Activated naive CD4-positive, alpha-beta T cell treated with anti-CD3 and anti-CD28 coated beads, Interleukin-2, amount 10 ng/mL, durations not matched to agents 7 days and 5 days (primary cell): ENCODE data around the gene LAMA5.

Source experiments
- CTCF ChIA-PET: fragments of 350-600 bp; sonication (Branson Sonifier 250); formaldehyde crosslinking; loops from one replicate; lab custom pipeline; 2021; ENCODE audit warnings: antibody characterized with exemption; lab: Charles Lee
- DNase-seq: peaks from one replicate; pipeline ENCODE4 v3.0.0-alpha.2; 2020
- H3K27ac Mint-ChIP-seq: one replicate; pipeline ENCODE4 v1.8.0; 2021; ENCODE audit warnings: mild to moderate bottlenecking, moderate library complexity, mixed read lengths
- H3K27me3 Mint-ChIP-seq: one replicate; pipeline ENCODE4 v1.8.0; 2021; ENCODE audit warnings: mild to moderate bottlenecking, mixed read lengths
- H3K36me3 Mint-ChIP-seq: one replicate; pipeline ENCODE4 v1.8.0; 2021; ENCODE audit warnings: mixed read lengths
- H3K4me1 Mint-ChIP-seq: one replicate; pipeline ENCODE4 v1.8.0; 2021; ENCODE audit warnings: mixed read lengths
- H3K4me3 Mint-ChIP-seq: one replicate; pipeline ENCODE4 v1.8.0; 2021; ENCODE audit warnings: mild to moderate bottlenecking, moderate library complexity, mixed read lengths
- H3K9me3 Mint-ChIP-seq: one replicate; pipeline ENCODE4 v1.8.0; 2021; ENCODE audit warnings: mixed read lengths

Gene LAMA5

GRCh38 chr20:62367136-62367632 lies at the start of gene LAMA5:
TSS of gene LAMA5 (minus strand) at chr20:62367312. CDS start at chr20:62367245, 67 bp downstream.
- no peaks in the 10 kb centered on the region for H3K9me3 Mint-ChIP-seq
- H3K27me3 Mint-ChIP-seq = peaks cover 77% of the 10 kb centered on the region
- peak within 1 kb of the TSS; percentile 44 for H3K4me3 Mint-ChIP-seq
- DNase-seq = peak; percentile 35
- CTCF ChIA-PET = interaction anchor here (1.9 kb wide), 1 partner anchor 15 kb away, joined by 8 read pairs; no protein-coding TSS in a partner anchor
- no peaks in the 10 kb centered on the region for H3K4me1 Mint-ChIP-seq
- H3K36me3 Mint-ChIP-seq = no peaks in the 10 kb centered on the region
- H3K27ac Mint-ChIP-seq = no peak within 1 kb of the TSS

- Mint-ChIP-seq H3K27ac (no peak overlapping the region), H3K4me3 (no peak overlapping the region), H3K27me3 (peaks cover 9% of the 10 kb centered on the region), H3K9me3 (no peaks in the 10 kb centered on the region), H3K4me1 (no peaks in the 10 kb centered on the region), H3K36me3 (no peaks in the 10 kb centered on the region)
- DNase-seq = no peak
- CTCF ChIA-PET = no interaction called here
Observed at GRCh38 chr20:62415354-62416111, 48.4 kb upstream of the LAMA5 start.

GRCh38 chr20:62413896-62414481 lies 46.9 kb upstream of the LAMA5 start:
- DNase-seq = no peak
- Mint-ChIP-seq H3K9me3 (no peaks in the 10 kb centered on the region), H3K4me1 (peaks cover 10% of the 10 kb centered on the region), H3K4me3 (no peak overlapping the region), H3K36me3 (no peaks in the 10 kb centered on the region), H3K27ac (no peak overlapping the region), H3K27me3 (peaks cover 25% of the 10 kb centered on the region)
- CTCF ChIA-PET = no interaction called here

- Mint-ChIP-seq H3K27me3 (peaks cover 32% of the 10 kb centered on the region), H3K4me3 (no peak overlapping the region), H3K9me3 (no peaks in the 10 kb centered on the region), H3K36me3 (no peaks in the 10 kb centered on the region), H3K4me1 (peaks cover 10% of the 10 kb centered on the region), H3K27ac (no peak overlapping the region)
- no peak for DNase-seq
- CTCF ChIA-PET = interaction anchor here (1.1 kb wide), 1 partner anchor 379 kb away, joined by 3 read pairs; no protein-coding TSS in a partner anchor
Observed at GRCh38 chr20:62413025-62413570, 46.0 kb upstream of the LAMA5 start.

- Mint-ChIP-seq H3K27ac (no peak overlapping the region), H3K27me3 (peaks cover 32% of the 10 kb centered on the region), H3K4me1 (peaks cover 15% of the 10 kb centered on the region), H3K4me3 (no peak overlapping the region), H3K9me3 (no peaks in the 10 kb centered on the region), H3K36me3 (no peaks in the 10 kb centered on the region)
- CTCF ChIA-PET = interaction anchor here (1.0 to 1.1 kb wide), 2 partner anchors 204 to 380 kb away, joined by 3 read pairs; no protein-coding TSS in a partner anchor
- DNase-seq = no peak
Observed at GRCh38 chr20:62412194-62413024, 45.3 kb upstream of the LAMA5 start.

- CTCF ChIA-PET = interaction anchor here (1.0 to 2.8 kb wide), 2 partner anchors 22 to 205 kb away, joined by 3 to 8 read pairs; no protein-coding TSS in a partner anchor
- Mint-ChIP-seq H3K27ac (no peak overlapping the region), H3K27me3 (peaks cover 32% of the 10 kb centered on the region), H3K4me1 (peaks cover 15% of the 10 kb centered on the region), H3K9me3 (no peaks in the 10 kb centered on the region), H3K4me3 (no peak overlapping the region), H3K36me3 (no peaks in the 10 kb centered on the region)
- no peak for DNase-seq
Observed at GRCh38 chr20:62411479-62412193, 44.5 kb upstream of the LAMA5 start.

GRCh38 chr20:62410746-62411478 lies 43.8 kb upstream of the LAMA5 start:
- peaks cover 20% of the 10 kb centered on the region for H3K4me1 Mint-ChIP-seq
- no peak overlapping the region for H3K4me3 Mint-ChIP-seq
- CTCF ChIA-PET = interaction anchor here (1.0 to 2.8 kb wide), 9 partner anchors 8 to 401 kb away, joined by 3 to 12 read pairs (median 5); no protein-coding TSS in a partner anchor
- no peaks in the 10 kb centered on the region for H3K9me3 Mint-ChIP-seq
- no peak overlapping the region for H3K27ac Mint-ChIP-seq
- peaks cover 32% of the 10 kb centered on the region for H3K27me3 Mint-ChIP-seq
- no peaks in the 10 kb centered on the region for H3K36me3 Mint-ChIP-seq
- DNase-seq = no peak

- no peaks in the 10 kb centered on the region for H3K36me3 Mint-ChIP-seq
- no peaks in the 10 kb centered on the region for H3K9me3 Mint-ChIP-seq
- peaks cover 32% of the 10 kb centered on the region for H3K27me3 Mint-ChIP-seq
- DNase-seq = peak; percentile 62
- H3K27ac Mint-ChIP-seq = peak overlapping the region; percentile 67
- H3K4me1 Mint-ChIP-seq = peaks cover 27% of the 10 kb centered on the region
- CTCF ChIA-PET = interaction anchor here (0.8 to 2.8 kb wide), 17 partner anchors 9 to 401 kb away, joined by 3 to 12 read pairs (median 4); no protein-coding TSS in a partner anchor
- no peak overlapping the region for H3K4me3 Mint-ChIP-seq
Observed at GRCh38 chr20:62409931-62410745, 43.0 kb upstream of the LAMA5 start.

- H3K27ac Mint-ChIP-seq = no peak overlapping the region
- peaks cover 31% of the 10 kb centered on the region for H3K4me1 Mint-ChIP-seq
- H3K9me3 Mint-ChIP-seq = no peaks in the 10 kb centered on the region
- H3K4me3 Mint-ChIP-seq = peak overlapping the region; percentile 13
- DNase-seq = no peak
- H3K27me3 Mint-ChIP-seq = peaks cover 32% of the 10 kb centered on the region
- H3K36me3 Mint-ChIP-seq = no peaks in the 10 kb centered on the region
- CTCF ChIA-PET = interaction anchor here (0.8 to 2.8 kb wide), 15 partner anchors 9 to 402 kb away, joined by 3 to 12 read pairs (median 4); no protein-coding TSS in a partner anchor
Observed at GRCh38 chr20:62409086-62409853, 42.2 kb upstream of the LAMA5 start.

GRCh38 chr20:62408640-62409039 lies 41.5 kb upstream of the LAMA5 start:
- H3K4me1 Mint-ChIP-seq = peaks cover 35% of the 10 kb centered on the region
- H3K36me3 Mint-ChIP-seq = no peaks in the 10 kb centered on the region
- H3K27ac Mint-ChIP-seq = peak overlapping the region; percentile 55
- DNase-seq = no peak
- H3K9me3 Mint-ChIP-seq = no peaks in the 10 kb centered on the region
- CTCF ChIA-PET = interaction anchor here (1.6 to 1.9 kb wide), 3 partner anchors 26 to 400 kb away, joined by 5 to 12 read pairs (median 6); no protein-coding TSS in a partner anchor
- no peak overlapping the region for H3K4me3 Mint-ChIP-seq
- H3K27me3 Mint-ChIP-seq = peaks cover 32% of the 10 kb centered on the region

GRCh38 chr20:62408055-62408454 lies 40.9 kb upstream of the LAMA5 start:
- H3K9me3 Mint-ChIP-seq = no peaks in the 10 kb centered on the region
- H3K4me1 Mint-ChIP-seq = peaks cover 38% of the 10 kb centered on the region
- no peak for DNase-seq
- peaks cover 32% of the 10 kb centered on the region for H3K27me3 Mint-ChIP-seq
- CTCF ChIA-PET = no interaction called here
- peak overlapping the region; percentile 77 for H3K4me3 Mint-ChIP-seq
- H3K36me3 Mint-ChIP-seq = no peaks in the 10 kb centered on the region
- H3K27ac Mint-ChIP-seq = peak overlapping the region; percentile 73
